HUES48 (cell line): Measurements from ENCODE around the gene TRAF3.
"Not testable (repeated sequence)": the region's sequence is repeated elsewhere in the genome, so short reads cannot be mapped to it uniquely, and the experiment has no call there.

ENCODE experiments used
- H3K27ac ChIP-seq: one replicate; pipeline ENCODE4 v1.7.0; 2013; ENCODE audit warnings: low read depth, low read length, inconsistent platforms
- H3K27me3 ChIP-seq: 2 replicates; pipeline ENCODE4 v1.6.1; 2013; ENCODE audit warnings: mild to moderate bottlenecking, low read length; ENCODE audit not compliant: control insufficient read depth, insufficient read depth
- H3K36me3 ChIP-seq: 2 replicates; pipeline ENCODE4 v1.6.1; 2013; ENCODE audit warnings: low read length; ENCODE audit not compliant: control insufficient read depth, insufficient read depth
- H3K4me1 ChIP-seq: 2 replicates; pipeline ENCODE4 v1.6.1; 2013; ENCODE audit warnings: mild to moderate bottlenecking, low read length; ENCODE audit not compliant: control insufficient read depth, insufficient read depth
- H3K4me3 ChIP-seq: 2 replicates; pipeline ENCODE4 v1.5.1; 2013; ENCODE audit warnings: mild to moderate bottlenecking, low read depth, low read length
- H3K9ac ChIP-seq: 2 replicates; pipeline ENCODE4 v1.6.1; 2013; ENCODE audit warnings: mild to moderate bottlenecking, low read depth, low read length, moderate library complexity
- H3K9me3 ChIP-seq: 2 replicates; pipeline ENCODE4 v1.6.1; 2013; ENCODE audit warnings: low read length; ENCODE audit not compliant: control insufficient read depth, insufficient read depth

Gene TRAF3

GRCh38 chr14:102854091-102854703 lies 76.9 kb downstream of the TRAF3 start:
- no peak overlapping the region for H3K9ac ChIP-seq
- no peak overlapping the region for H3K4me3 ChIP-seq
- H3K4me1 ChIP-seq = no peaks in the 10 kb centered on the region
- no peak overlapping the region for H3K27ac ChIP-seq
- H3K36me3 ChIP-seq = no peaks in the 10 kb centered on the region
- peaks cover 3% of the 10 kb centered on the region for H3K9me3 ChIP-seq
- no peaks in the 10 kb centered on the region for H3K27me3 ChIP-seq

GRCh38 chr14:102856179-102856578 lies 78.9 kb downstream of the TRAF3 start:
- Histone ChIP-seq H3K36me3 (no peaks in the 10 kb centered on the region), H3K4me1 (0 out of 2 replicates have a peak, but pooled peaks cover 7% of the 10 kb centered on the region), H3K27me3 (no peaks in the 10 kb centered on the region), H3K27ac (no peak overlapping the region), H3K9me3 (peaks cover 8% of the 10 kb centered on the region), H3K4me3 (no peak overlapping the region), H3K9ac (no peak overlapping the region)

- peaks cover 8% of the 10 kb centered on the region for H3K9me3 ChIP-seq
- H3K9ac ChIP-seq = no peak overlapping the region
Measured at GRCh38 chr14:102857444-102857843, 80.2 kb downstream of the TRAF3 start.

DNA sequence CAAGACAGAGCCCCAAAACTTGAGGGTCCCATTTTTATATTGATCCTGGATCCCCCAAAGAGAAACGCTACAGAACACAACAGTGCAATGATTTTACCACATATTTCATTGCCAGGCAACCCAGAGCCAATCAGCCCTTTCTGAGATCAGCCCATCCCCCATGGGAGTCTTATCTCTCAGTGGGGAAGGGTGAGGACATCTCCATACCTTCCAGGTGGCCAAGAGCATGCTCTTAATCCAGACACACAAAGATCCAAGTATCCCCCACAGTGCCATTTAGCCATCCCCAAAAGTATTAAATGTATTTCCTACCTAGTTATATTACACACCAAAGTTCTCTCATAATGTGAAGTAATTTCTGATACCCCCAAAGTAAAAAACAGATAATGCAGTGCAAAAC lies 82.7 kb downstream of the TRAF3 start:
- Histone ChIP-seq H3K4me3 (no peak overlapping the region), H3K4me1 (0 out of 2 replicates have a peak, but pooled peaks cover 7% of the 10 kb centered on the region), H3K36me3 (no peaks in the 10 kb centered on the region), H3K27ac (no peak overlapping the region), H3K27me3 (no peaks in the 10 kb centered on the region), H3K9me3 (peaks cover 8% of the 10 kb centered on the region), H3K9ac (no peak overlapping the region)

More at GRCh38 chr14:102857444-102857843, 80.2 kb downstream of the TRAF3 start:
- Histone ChIP-seq H3K36me3 (no peaks in the 10 kb centered on the region), H3K27me3 (no peaks in the 10 kb centered on the region), H3K4me1 (0 out of 2 replicates have a peak, but pooled peaks cover 7% of the 10 kb centered on the region), H3K4me3 (no peak overlapping the region), H3K27ac (no peak overlapping the region)

DNA sequence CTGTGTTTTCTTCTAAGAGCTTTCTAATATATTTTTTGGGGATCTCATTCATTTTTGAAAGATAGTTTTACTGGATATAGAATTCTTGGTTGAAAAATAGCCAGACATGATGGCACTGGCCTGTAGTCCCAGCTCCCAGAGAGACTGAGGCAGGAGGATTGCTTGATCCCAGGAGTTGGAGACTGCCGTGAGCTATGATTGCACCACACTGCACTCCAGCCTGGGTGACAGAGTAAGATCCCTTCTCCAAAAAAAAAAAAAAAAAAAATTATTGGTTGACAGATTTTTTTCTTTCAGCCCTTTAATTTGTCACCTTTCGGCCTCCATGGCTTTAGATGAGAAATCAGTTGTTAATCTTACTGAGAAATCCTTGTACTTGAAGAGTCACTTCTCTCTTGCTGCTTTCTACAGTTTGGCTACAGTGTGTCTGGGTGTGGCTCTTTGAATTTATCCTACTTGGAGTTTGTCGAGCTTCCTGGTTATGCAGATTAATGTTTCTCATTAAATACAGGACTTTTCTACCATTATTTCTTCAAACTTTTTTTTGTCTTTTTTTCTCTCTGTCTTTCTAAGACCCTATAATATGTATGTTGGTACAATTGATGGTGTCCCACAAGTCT lies 85.0 kb downstream of the TRAF3 start:
- H3K36me3 ChIP-seq = no peaks in the 10 kb centered on the region
- no peak overlapping the region for H3K27ac ChIP-seq
- H3K9me3 ChIP-seq = peaks cover 8% of the 10 kb centered on the region
- no peak overlapping the region for H3K9ac ChIP-seq
- H3K4me1 ChIP-seq = 0 out of 2 replicates have a peak, but pooled peaks cover 7% of the 10 kb centered on the region
- no peaks in the 10 kb centered on the region for H3K27me3 ChIP-seq
- H3K4me3 ChIP-seq = no peak overlapping the region

GRCh38 chr14:102863381-102863780 lies 86.1 kb downstream of the TRAF3 start:
- no peak overlapping the region for H3K4me3 ChIP-seq
- no peaks in the 10 kb centered on the region for H3K27me3 ChIP-seq
- 0 out of 2 replicates have a peak, but pooled peaks cover 7% of the 10 kb centered on the region for H3K4me1 ChIP-seq
- no peak overlapping the region for H3K27ac ChIP-seq
- H3K36me3 ChIP-seq = no peaks in the 10 kb centered on the region
- no peak overlapping the region for H3K9ac ChIP-seq
- H3K9me3 ChIP-seq = peaks cover 8% of the 10 kb centered on the region

DNA sequence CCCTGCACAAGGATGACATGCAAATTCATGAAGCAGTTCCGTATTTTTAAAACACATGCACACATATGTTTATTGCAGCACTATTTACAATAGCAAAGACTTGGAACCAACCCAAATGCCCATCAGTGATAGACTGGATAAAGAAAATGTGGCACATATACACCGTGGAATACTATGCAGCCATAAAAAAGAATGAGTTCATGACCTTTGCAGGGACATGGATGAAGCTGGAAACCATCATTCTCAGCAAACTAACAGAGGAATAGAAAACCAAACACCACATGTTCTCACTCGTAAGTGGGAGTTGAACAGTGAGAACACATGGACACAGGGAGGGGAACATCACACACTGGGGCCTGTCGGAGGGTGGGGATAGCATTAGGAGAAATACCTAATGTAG lies 88.7 kb downstream of the TRAF3 start:
- not testable (repeated sequence) for H3K27ac ChIP-seq

DNA sequence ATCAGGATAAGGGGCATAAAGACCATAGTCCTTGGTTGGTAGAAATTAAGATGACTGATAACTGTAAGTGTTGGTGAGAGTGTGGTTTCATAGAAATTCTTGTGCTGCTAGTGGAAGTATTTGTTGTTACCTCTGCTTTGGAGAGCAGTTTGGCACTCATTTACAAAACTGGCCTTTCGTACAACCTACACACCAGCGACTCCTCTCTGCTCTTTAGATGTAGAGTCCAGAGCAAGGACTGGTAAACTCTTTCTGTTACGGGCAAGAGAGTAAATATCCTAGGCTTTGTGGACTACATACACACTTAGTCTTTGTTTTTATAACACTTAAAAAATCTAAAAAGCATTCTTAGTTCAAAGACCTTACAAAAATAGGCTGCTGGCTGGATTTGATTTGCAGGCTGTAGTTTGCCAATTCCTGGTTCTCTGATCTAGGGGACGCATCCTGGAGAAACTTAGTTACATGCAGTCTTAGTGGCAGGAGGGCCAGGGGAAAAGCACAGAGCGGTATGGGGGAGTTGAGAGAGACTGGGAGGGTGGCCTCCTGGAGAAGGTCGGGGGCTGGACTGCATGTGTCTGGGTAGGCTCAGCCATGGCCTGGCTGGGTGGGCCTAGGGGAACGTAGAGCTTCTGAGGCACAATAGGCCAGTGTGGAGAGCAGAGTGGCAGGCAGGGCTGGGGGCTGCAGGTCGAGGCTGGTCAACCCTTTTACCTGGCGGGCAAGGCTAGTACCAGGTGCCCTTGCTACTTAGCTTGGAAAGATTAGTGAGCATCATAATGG lies 89.9 kb downstream of the TRAF3 start:
- Histone ChIP-seq H3K4me3 (no peak overlapping the region), H3K36me3 (peaks cover 8% of the 10 kb centered on the region), H3K27ac (no peak overlapping the region), H3K4me1 (no peaks in the 10 kb centered on the region), H3K9ac (no peak overlapping the region), H3K9me3 (no peaks in the 10 kb centered on the region), H3K27me3 (no peaks in the 10 kb centered on the region)

More for the DNA sequence above, 88.7 kb downstream of the TRAF3 start:
- not testable (repeated sequence) for H3K36me3 ChIP-seq, H3K4me3 ChIP-seq, H3K9ac ChIP-seq, H3K27me3 ChIP-seq, H3K4me1 ChIP-seq, H3K9me3 ChIP-seq

DNA sequence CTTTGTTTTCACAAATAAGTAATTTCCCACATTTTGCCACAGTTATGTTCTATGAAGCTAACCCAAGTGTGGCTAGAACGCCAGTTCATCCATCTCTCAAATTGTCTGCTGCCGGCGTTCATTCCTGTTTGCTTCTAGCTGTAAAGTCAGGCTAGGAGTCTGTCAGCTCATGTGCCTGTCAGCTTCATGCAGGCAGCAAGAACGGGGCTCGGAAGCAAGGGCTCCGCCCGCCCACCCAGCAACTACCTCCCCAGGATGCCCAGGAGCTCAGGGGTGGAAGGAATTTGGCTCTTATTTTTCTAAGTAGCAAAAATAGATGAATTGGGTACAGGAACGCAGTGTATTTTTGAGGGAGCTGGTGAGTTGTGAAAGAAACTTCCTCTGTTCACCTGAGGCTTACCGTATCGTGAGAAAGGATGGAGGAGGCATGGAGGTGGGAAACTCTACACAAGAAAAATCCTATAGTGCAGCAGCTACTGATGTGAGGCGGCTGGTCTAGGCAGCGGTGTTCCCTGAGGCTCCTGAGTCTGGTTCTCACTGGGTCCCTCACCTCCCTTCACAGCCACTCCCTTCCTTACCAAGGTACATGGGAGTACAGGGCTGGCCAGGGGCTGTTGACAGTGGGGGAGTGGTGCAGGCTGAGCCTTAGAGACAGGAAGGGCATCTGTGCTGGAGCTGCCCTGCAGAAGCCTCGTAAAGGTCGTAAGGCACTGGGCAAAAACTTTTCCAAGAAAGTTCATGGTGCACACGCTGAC lies 90.8 kb downstream of the TRAF3 start:
- Histone ChIP-seq H3K9me3 (no peaks in the 10 kb centered on the region), H3K4me1 (no peaks in the 10 kb centered on the region), H3K4me3 (no peak overlapping the region), H3K27me3 (no peaks in the 10 kb centered on the region), H3K27ac (no peak overlapping the region), H3K36me3 (peaks cover 10% of the 10 kb centered on the region), H3K9ac (no peak overlapping the region)

DNA sequence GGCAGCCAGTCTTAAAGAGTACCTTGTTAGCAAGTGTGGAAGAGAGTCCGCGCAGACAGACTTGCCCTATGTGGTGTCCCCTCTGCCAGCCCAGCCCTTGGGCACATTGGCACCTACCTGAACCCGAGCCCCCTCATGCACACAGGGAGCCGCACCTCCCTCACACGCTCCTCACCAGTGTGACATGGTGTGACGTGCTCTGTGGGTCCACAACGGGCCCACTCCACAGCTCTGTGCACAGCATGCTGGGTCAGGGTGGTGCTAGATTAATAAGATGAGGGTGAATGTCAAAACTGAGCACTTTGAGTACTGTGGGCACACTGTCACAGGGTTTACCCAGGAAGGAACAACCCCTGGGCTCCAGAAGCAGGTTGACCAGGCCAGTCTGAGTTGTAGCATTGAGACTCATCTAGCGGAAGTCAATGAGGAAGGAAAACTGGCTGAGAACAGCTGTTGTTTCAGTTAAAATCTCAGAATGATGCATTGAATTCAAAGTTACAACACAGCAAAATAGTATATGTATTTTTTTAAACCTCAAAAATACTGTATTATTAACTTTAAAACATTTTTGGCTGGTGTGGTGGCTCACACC lies 91.8 kb downstream of the TRAF3 start:
- no peaks in the 10 kb centered on the region for H3K27me3 ChIP-seq
- peaks cover 10% of the 10 kb centered on the region for H3K36me3 ChIP-seq
- no peaks in the 10 kb centered on the region for H3K4me1 ChIP-seq
- no peak overlapping the region for H3K4me3 ChIP-seq
- H3K9me3 ChIP-seq = no peaks in the 10 kb centered on the region
- no peak overlapping the region for H3K27ac ChIP-seq
- no peak overlapping the region for H3K9ac ChIP-seq
